GM19324 (cell line): Measurements from ENCODE around the gene ARHGEF38.
A peak's percentile ranks its signal among the peaks of the same experiment; 100 is the strongest.
"Not testable (repeated sequence)": the region's sequence is repeated elsewhere in the genome, so short reads cannot be mapped to it uniquely, and the experiment has no call there.

ENCODE experiments used
- ATAC-seq: cut with Tn5 transposase; IDR thresholded peaks from one replicate; pipeline ENCODE4 v1.9.1; 2021; ENCODE audit warnings: mild to moderate bottlenecking, moderate library complexity; ENCODE audit not compliant: unreplicated experiment, low FRiP score

ARHGEF38 gene

DNA sequence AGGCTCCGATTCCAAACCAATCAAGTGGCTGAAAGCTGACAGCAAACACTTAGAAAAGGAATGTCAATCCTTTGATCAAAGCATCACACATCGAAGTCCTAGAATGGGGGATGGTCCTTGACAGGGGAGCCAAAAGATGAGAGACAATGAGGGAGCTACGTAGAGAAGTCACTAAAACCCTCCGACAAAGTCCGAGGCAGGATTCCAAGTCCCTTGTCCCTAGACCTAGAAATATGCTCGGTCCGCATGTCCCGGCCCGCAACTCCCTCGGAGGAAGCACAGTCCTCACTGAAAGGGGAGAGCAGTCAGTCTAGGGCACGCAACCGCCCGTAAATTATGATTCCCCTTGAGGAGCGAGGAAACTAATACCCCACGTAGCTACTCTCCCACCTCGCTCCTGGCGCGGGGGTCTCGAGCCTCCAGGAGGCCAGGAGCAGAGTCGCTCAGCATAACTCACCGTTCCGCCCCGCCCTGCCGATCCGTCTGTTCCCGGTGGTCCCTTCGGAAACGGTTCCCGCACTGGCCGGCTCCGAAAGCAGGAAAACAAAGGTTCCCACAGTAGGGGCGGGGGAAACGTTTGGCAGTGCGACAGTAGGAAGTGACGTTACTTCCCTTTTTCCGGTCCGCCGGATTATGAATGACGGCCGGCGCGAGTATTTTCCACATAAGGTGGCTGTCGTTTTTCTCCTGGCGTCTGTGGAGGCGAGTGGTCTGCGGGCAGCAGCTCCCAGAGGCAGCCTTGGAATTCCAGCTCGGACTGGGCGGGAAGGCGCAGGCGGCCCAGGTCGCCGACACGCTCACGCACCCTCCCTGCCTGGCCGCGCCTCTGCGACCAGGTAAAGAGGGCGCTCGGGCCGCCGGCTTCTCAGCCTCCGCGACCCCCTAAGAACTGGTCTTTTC, 156.0 kb downstream of the ARHGEF38 start, which contains the start of the genes GSTCD and INTS12:
TSS of gene GSTCD (plus strand) at position 604 of the 900 bp plus-strand sequence. CDS start 8,830 bp downstream, outside the sequence.
TSS of gene INTS12 (minus strand) at position 509 of the 900 bp plus-strand sequence. CDS start 8,684 bp downstream, outside the sequence.
- peak; percentile 86 for ATAC-seq

DNA sequence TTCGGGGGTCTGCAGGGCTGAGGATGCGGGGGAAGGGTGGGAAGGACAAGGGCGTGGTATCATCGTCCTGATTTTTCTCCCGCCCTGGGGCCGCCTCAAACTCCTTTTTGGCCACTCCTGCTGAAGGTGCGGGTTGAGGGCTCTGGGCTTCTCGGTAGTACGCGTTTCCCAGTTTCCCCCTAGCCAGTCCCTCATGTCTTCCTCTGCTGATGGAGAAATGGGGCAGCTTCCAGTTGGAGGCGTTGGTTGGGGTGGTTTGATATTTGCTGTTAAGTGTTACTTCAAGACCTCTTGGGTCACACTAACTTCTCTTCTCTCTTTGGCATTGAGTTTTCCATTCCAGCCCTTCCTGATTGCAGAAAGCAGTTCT, 156.6 kb downstream of the ARHGEF38 start:
- ATAC-seq = peak; percentile 33

DNA sequence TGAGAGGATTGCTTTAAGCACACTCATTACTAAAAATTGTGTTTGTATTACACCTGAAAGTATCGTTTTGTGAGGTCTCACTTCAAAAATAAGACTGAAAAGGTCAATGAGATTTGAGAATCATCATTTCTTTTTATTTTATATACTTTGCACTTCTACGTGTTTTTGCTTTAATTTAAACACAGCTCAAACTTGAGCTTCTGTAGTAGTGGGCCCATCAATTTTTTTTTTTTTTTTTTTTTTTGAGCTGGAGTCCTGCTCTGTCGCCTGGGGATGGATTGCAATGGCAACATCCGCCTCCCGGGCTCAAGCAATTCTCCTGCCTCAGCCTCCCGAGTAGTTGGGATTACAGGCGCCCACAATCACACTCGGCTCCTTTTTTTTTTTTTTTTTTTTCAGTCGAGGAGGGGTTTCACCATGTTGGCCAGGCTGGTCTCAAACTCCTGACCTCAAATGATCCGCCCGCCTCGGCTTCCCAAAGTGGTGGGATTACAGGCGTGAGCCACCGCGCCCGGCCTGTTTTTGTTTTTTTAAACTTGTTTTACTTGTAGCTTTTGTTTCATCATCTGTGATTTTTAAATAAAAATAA, 157.7 kb downstream of the ARHGEF38 start:
- no peak for ATAC-seq

DNA sequence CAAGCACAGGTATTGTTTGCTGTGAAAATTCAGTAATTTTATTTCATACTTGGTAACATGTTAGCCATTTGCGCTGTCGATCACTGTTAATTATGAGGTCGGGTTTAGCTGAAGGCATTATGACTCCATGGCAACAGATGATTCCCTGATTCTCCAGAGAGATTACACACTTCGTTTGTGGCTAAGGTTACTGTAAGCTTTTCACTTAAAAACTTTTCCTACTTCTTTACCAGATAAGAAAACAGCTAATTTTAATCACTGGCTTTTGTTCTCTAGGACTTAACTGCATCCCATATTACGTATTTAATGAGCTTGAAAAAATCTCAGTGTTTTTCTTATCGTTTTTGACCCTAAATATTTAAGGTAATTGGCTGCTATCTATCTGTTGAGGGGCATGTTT, 158.3 kb downstream of the ARHGEF38 start:
- no peak for ATAC-seq

DNA sequence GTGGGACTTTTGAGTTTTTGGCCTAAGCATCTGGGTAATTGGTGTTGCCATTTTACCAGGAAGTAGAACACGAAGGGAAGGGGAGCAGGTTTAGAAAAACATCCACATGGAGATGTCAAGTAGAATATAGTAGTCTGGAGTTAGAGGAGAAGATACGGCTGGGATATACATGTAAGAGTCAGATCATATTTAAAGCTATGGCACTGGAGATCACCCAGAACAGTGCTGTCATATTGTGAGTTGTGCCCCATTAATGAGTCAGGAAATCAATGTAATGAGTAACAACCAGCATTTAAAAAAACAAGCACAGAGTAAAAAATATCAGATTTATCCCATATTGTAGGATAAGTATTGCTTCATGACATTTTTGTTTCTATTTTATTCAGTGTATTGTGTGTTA, 160.3 kb downstream of the ARHGEF38 start:
- no peak for ATAC-seq

DNA sequence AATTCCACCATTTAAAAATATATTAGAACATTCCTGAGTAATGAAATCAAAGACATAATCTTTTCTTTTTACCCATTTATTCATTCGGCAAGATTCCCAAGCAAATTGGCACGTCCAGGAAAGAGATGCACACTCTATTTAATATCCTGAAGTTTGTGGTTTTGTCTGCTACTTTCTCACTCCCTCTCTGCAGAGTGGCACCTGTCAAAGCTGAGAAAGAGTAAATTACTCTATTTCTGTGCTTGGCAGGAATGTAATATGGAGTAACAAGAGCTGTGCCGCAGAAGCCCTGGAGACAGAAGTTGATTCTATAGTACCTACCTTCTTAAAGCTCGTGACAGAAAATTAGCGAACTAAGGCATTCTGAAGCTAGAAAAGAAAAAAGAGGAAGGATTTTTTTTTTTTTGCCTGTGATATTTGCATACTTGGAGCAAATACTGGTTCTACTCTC, 161.7 kb downstream of the ARHGEF38 start:
- peak; percentile 56 for ATAC-seq

DNA sequence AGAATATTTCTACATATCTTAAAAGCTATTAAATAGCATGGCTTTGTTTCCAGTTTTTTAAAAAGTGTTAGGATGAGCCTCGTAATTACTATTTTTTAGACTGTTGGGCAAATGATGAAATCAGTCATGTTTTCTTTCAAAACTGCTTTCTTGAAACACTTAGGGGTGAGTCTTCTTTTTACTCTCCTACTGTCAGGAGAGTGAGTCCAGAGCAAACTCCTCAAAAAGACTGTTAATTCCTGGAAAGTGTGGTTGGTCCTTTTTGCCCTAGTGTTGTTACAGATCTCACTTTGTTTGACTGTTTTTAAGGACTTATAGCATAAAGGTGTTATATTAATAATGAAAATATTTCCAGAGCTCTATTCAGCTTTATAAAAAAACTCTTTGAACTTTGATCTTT, 162.5 kb downstream of the ARHGEF38 start:
- ATAC-seq = no peak

DNA sequence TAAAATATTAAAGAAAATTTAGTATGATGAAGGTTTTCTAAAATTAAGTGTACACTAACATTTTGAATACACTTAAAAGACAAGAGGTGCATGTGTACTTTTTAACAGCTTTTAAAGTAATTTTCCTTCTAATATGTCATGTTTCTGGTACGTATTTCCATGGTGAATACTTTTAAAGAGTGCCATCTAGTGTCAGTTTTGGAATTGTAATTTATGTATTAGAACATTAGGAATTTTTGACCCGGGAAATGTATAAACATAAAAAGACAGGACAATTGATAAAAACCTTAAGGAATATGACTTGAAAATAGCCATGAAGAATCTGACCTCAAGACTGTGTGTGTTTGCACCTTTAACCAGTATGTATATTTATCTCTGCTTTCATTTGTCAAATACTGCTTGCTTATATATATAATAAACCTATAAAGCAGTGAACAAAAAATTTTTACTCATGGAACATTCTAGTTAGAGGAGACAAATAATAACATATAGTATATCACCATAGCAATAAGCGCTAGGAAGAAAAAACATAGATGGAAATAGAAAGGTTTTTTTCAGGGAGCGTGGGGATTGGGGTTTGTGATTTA, 163.4 kb downstream of the ARHGEF38 start:
- ATAC-seq = no peak

DNA sequence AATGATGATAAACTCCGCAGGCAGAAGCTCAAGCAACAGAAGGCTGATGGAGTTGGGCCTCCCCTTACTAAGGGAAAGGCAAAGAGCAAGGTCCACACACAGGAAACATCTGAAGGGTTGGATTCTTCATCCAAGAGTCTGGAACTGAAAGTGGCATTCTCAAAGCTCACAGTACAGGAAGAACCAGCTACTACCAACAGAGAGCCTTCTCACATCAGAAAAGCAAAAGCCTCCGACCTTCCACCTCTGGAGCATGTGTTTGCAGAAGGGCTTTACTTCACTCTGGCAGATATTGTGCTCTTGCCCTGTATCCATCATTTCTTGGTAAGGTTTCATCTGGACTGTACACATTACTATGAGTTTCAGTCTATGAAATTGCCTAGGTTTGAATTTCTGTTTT, 166.8 kb downstream of the ARHGEF38 start:
- ATAC-seq = no peak

DNA sequence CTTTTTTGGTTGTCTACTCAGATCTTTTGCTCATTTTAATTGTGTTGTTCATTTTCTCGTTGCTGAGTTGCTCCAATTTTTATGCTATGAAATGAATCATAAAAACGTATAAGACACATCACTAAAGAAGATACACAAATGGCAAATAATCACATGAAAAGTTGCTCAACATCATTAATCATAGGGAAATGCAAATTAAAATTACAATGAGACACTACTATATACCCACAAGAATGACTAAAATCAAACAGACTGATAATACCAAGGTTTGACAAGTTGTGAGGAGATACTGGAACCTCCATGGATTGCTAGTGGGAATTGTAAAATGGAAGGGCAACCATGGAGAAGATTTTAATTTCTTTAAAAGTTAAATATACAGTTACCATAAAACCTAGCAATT, 173.2 kb downstream of the ARHGEF38 start:
- ATAC-seq = no peak

DNA sequence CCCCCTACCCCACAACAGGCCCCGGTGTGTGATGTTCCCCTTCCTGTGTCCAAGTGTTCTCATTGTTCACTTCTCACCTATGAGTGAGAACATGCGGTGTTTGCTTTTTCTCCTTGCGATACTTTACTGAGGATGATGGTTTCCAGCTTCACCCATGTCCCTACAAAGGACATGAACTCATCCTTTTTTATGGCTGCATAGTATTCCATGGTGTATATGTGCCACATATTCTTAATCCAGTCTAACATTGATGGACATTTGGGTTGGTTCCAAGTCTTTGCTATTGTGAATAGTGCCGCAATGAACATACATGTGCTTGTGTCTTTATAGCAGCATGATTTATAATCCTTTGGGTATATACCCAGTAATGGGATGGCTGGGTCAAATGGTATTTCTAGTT, 177.5 kb downstream of the ARHGEF38 start:
- ATAC-seq = not testable (repeated sequence)
